Testis (tissue), 3 donors: Measurements from ENCODE around the gene YTHDF1. TPM values are rescaled to one million over a fixed set of nuclear protein-coding genes. Genes with fewer than 3 reads are reported as not detected.
A peak's percentile ranks its signal among the peaks of the same experiment; 100 is the strongest.

Source experiments
- DNase-seq: peaks from one replicate; pipeline ENCODE4 v3.0.0-alpha.2; 2019
- H3K27ac ChIP-seq, 2 donors: fragments of 200-600 bp; sonication (generic); one replicate each; pipeline ENCODE4 v1.5.1; 2019
- H3K27me3 ChIP-seq: fragments of 200-600 bp; sonication (generic); one replicate; pipeline ENCODE4 v1.5.1; 2019
- H3K36me3 ChIP-seq: fragments of 200-600 bp; sonication (generic); one replicate; pipeline ENCODE4 v1.5.1; 2017; ENCODE audit warnings: low read depth; ENCODE audit errors: missing control alignments
- H3K4me1 ChIP-seq: fragments of 200-600 bp; sonication (generic); one replicate; pipeline ENCODE4 v1.5.1; 2019
- H3K4me3 ChIP-seq, 2 donors: fragments of 200-600 bp; sonication (generic); one replicate each; pipeline ENCODE4 v1.5.1; 2017 to 2019
- H3K9me3 ChIP-seq: fragments of 200-600 bp; sonication (generic); one replicate; pipeline ENCODE4 v1.5.1; 2017
- POLR2A ChIP-seq: fragments of 450-650 bp; IDR thresholded peaks from one replicate; pipeline ENCODE4 v1.6.1; 2017; ENCODE audit warnings: antibody characterized with exemption, mild to moderate bottlenecking, moderate library complexity
- WGBS, 2 donors: methylation state at CpG; one replicate each; pipeline ENCODE4 v1.1.5; 2018; 5-methylcytosine and 5-hydroxymethylcytosine counted together
- intact Hi-C: fragments of 100-400 bp; cut with DNase I; formaldehyde crosslinking; loops from one replicate; pipeline ENCODE4 v1.15.1; 2023; ENCODE audit warnings: low total_unique reads
- polyA plus RNA-seq: library from polyadenylated mRNA; stranded (reverse); fragments of 350-450 nt; fragmentation: Illumina TruSeq; extraction: RNeasy Lipid Tissue Mini Kit (QIAGEN cat#74804); gene quantifications from one replicate; pipeline ENCODE4 v1.2.3, GENCODE V29; 2014; ENCODE audit warnings: low read depth, low replicate concordance; ENCODE audit not compliant: insufficient read depth
- total RNA-seq, 2 donors: library from RNA; depleted of rRNA; stranded (reverse); fragments of >200 nt; gene quantifications; one replicate each; pipeline ENCODE4 v1.2.3, GENCODE V29; 2016
- TF ChIP-seq, protein P1 (sequence below), 3 experiments: fragments of 450-650 bp in 2 of 3; fragments of 200-600 bp in 1 of 3; sonication (generic) in 1 of 3; IDR thresholded peaks; one replicate each; pipeline ENCODE4 v1.5.1; 2016 to 2019; ENCODE audit warnings: antibody characterized with exemption in 3 of 3, mild to moderate bottlenecking in 2 of 3, moderate library complexity in 1 of 3

Gene YTHDF1
- total and polyA plus RNA-seq, 3 donors from 2014 or later: 37.2 to 56.9 (median 55.7) TPM

DNA sequence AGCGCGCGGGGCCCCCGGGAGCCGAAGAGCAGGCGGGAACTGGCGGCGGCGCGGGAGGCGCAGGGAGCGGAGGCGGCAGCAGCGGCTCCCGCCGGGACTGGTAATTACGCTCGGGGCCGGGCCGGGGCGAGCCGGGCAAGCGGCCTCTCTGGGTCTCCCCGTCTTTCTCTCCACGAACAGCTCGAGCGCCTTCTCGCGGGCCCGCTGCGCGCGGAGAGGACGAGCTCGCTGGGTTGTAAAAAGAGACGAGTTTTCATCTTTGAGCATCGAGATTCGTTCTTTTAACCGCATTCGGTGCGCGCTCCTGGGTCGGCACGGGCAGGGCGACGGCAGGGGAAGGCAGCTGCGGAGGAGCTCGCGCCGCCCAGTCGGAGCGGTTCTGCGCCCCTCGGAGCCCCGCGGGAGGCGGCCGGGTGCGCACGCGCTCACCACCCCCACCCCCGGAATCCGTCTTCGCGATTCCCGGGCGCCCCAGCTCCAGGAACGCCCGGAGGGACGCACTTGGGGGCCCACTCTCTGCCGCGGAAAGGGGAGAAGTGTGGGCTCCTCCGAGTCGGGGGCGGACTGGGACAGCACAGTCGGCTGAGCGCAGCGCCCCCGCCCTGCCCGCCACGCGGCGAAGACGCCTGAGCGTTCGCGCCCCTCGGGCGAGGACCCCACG is 38.0 kb downstream of the YTHDF1 start:
- no peak for DNase-seq
- WGBS, 2 donors: 2% methylated on average over 57 of the region's 90 CpGs; no CpG with 5 or more reads in 1 of the 2 donors
- Histone ChIP-seq H3K27ac (no peak overlapping the region), H3K27me3 (no peaks in the 10 kb centered on the region), H3K9me3 (no peaks in the 10 kb centered on the region), H3K4me1 (peaks cover 4% of the 10 kb centered on the region), H3K36me3 (no peaks in the 10 kb centered on the region), H3K4me3 (peak overlapping the region; percentile 24 to 34)
- TF ChIP-seq, protein P1, sequence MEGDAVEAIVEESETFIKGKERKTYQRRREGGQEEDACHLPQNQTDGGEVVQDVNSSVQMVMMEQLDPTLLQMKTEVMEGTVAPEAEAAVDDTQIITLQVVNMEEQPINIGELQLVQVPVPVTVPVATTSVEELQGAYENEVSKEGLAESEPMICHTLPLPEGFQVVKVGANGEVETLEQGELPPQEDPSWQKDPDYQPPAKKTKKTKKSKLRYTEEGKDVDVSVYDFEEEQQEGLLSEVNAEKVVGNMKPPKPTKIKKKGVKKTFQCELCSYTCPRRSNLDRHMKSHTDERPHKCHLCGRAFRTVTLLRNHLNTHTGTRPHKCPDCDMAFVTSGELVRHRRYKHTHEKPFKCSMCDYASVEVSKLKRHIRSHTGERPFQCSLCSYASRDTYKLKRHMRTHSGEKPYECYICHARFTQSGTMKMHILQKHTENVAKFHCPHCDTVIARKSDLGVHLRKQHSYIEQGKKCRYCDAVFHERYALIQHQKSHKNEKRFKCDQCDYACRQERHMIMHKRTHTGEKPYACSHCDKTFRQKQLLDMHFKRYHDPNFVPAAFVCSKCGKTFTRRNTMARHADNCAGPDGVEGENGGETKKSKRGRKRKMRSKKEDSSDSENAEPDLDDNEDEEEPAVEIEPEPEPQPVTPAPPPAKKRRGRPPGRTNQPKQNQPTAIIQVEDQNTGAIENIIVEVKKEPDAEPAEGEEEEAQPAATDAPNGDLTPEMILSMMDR (IDR thresholded peaks at IDR 0.05): no peak
- no peak for TF ChIP-seq POLR2A
- intact Hi-C loops: no loop called here

DNA sequence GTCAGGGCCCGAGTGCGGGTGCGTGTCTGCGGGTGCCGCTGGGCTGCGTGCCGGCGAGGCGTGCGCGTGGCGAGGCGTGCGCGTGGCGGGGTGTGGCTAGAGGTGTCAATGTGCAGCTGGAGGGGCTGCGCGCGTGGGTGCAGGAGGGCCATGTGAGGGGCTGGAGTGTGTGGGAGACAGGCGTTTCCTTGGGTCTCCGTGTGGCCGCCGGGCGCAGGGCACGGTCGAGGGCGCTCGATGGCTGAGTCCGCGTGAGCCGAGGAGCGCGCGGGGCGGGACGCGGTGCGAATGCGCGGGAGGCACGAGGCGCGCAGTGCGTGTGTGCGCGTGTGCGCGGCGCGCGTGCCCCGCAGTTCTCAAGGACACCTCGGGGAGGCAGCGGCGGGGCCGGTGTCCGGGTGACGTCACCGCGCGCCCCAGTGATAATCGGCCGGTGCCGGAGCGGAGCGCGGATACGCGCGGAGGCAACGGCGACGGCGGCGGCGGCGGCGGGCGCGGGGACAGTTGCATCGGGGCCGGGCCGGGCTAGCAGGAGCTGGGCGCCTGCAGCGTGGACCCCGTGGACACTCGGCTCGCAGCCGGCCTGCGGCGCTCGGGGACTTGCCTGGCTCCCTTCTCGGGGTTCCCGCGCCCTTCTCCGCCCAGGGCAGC is 38.7 kb downstream of the YTHDF1 start:
- Histone ChIP-seq H3K4me3 (peak overlapping the region; percentile 24 to 34), H3K36me3 (no peaks in the 10 kb centered on the region), H3K27me3 (no peaks in the 10 kb centered on the region), H3K27ac (no peak overlapping the region), H3K4me1 (peaks cover 4% of the 10 kb centered on the region), H3K9me3 (no peaks in the 10 kb centered on the region)
- WGBS, 2 donors: 0 to 6% methylated on average over 19 to 44 of the region's 96 CpGs
- peak; percentile 25 for DNase-seq
- intact Hi-C loops: no loop called here
- TF ChIP-seq POLR2A: no peak
- TF ChIP-seq, protein P1 (IDR thresholded peaks at IDR 0.05): no peak

DNA sequence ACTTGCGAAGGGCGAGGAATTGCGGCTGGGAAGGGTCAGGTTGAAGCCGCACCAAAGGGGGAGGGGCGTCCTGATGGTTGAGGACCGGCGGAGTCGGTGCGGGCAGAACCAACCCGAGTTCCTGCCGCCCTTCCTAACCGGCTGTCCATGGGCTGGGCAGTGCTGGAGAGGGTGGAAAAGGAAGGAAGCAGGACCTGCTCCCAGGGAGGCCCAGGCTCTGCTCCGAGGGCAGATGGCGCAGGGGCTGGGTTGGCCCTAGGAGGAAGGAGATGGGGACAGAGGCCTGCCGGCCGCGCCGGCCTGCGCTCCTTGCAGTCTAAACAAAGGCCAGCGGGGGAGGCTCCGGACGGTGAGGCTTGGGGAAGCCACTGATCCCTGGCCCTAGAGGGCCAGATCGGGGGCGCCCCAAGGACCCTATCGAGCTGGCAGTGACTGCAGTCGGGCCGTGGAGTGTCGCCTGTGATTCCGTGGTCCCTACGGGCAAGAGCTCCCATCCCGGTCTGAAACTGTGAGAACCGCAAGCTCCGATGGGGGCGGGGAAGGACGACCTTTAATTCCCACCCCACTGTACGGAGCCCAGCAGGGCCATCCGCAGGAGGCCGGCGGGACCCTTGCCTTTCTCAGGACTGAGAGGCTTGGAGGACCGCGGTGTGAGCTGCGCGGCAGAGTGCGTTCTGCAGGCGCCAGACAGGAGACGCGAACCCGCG is 39.4 kb downstream of the YTHDF1 start:
- TF ChIP-seq, protein P1 (IDR thresholded peaks at IDR 0.05): no peak
- no peak for TF ChIP-seq POLR2A
- WGBS, 2 donors: 2 to 3% methylated on average over 36 to 47 of the region's 49 CpGs
- Histone ChIP-seq H3K9me3 (no peaks in the 10 kb centered on the region), H3K4me1 (peaks cover 4% of the 10 kb centered on the region), H3K36me3 (no peaks in the 10 kb centered on the region), H3K27ac (no peak overlapping the region), H3K4me3 (peak overlapping the region in 1 of 2 donors; percentile 34), H3K27me3 (no peaks in the 10 kb centered on the region)
- intact Hi-C loops: no loop called here
- DNase-seq: no peak

DNA sequence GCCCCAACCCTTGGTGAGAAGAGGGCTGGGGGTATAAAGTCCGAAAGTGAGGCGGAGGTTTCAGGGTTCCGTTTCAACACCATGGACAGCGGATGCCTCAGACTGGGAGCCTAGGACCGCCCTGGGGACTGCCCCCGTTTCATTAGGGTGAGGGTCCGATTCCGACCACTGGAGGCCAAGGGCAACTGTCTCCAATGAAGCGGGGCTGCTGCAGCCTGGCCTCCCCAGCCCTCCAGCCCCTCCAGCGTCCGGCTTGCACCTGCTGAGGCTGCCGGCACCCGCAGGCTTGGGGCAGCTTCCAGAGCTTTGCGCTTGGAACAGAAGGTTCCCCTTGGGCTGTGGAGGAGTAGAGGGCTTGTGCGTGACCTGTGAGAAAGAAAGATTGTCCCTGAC is 39.9 kb downstream of the YTHDF1 start:
- intact Hi-C loops: no loop called here
- no peak for DNase-seq
- TF ChIP-seq, protein P1 (IDR thresholded peaks at IDR 0.05): no peak
- no peak for TF ChIP-seq POLR2A
- H3K27ac ChIP-seq: no peak overlapping the region
- no peaks in the 10 kb centered on the region for H3K27me3 ChIP-seq
- no peak overlapping the region for H3K4me3 ChIP-seq
- H3K4me1 ChIP-seq: peaks cover 4% of the 10 kb centered on the region
- H3K36me3 ChIP-seq: no peaks in the 10 kb centered on the region
- WGBS, 2 donors: 2% methylated on average over 15 of the region's 15 CpGs
- no peaks in the 10 kb centered on the region for H3K9me3 ChIP-seq
